Astrocyte of the hippocampus (primary cell): ENCODE data around the gene LIX1.
"Not testable (repeated sequence)": the region's sequence is repeated elsewhere in the genome, so short reads cannot be mapped to it uniquely, and the experiment has no call there.

Source experiments
- DNase-seq: peaks from one replicate; pipeline ENCODE4 v3.0.0; 2011; ENCODE audit warnings: low read depth, low spot score

Gene LIX1

DNA sequence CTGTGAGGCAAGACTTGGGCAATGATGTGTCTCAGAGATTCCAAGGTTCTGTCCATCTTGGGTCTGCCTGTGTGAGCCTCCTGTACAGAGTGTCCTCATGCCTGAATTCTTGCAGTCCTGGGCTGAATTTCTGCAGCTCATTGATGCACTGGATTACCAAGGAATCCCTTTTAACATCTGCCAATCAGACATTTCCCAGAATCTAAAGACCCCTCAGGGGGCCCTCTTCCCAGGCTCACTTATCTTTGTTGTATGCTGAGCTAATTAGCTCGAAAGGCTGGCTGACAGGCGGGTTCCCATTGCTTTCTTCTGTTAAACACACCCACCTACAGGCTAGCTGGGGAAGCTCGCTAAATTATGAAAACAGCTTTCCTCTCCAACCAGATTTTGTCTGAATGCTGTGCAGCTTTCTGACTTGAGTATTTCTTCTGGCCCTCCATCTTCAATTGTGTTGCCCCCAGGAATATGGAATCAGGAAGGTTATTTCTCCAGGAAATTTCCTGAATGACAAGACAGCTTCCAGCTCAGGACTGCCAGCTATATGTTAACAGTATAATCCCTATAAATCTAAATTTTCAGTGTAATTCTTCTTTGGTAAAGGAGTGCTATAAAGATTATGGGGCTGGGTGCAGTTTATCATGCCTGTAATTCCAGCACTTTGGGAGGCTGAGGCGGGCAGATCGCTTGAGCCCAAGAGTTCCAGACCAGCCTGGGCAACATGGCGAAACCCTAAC lies at the start of gene LIX1:
Gene LIX1, minus strand, starts transcription at position 91 of the 734 bp plus-strand sequence. Its CDS starts 35 bp downstream, at position 56.
- peak; percentile 78 for DNase-seq

- no peak for DNase-seq
Observed at GRCh38 chr5:97191893-97192292, 49.5 kb upstream of the LIX1 start.

GRCh38 chr5:97189523-97189922 lies 47.1 kb upstream of the LIX1 start:
- not testable (repeated sequence) for DNase-seq

GRCh38 chr5:97183930-97184213 lies 41.5 kb upstream of the LIX1 start:
- no peak for DNase-seq

GRCh38 chr5:97183100-97183929 lies 40.9 kb upstream of the LIX1 start, which contains the start of gene RIOK2:
Gene RIOK2 (minus strand): TSS chr5:97183247. CDS start chr5:97183191, 56 bp downstream.
- peak; percentile 96 for DNase-seq

- peak; percentile 36 for DNase-seq
Observed at GRCh38 chr5:97182571-97183099, 40.2 kb upstream of the LIX1 start.

GRCh38 chr5:97181856-97182545 lies 39.6 kb upstream of the LIX1 start:
- no peak for DNase-seq

DNA sequence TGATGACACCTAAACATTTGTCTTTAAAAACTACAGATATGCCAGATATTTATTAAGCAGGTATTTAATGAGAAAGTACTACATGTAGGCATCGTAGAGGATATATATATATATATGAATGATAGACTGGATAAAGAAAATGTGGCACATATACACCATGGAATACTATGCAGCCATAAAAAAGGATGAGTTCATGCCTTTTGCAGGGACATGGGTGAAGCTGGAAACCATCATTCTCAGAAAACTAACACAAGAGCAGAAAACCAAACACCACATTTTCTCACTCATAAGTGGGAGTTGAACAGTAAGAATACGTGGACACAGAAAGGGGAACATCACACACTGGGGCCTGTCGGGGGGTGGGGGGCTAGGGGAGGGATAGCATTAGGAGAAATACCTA lies 37.0 kb upstream of the LIX1 start:
- DNase-seq = not testable (repeated sequence)

DNA sequence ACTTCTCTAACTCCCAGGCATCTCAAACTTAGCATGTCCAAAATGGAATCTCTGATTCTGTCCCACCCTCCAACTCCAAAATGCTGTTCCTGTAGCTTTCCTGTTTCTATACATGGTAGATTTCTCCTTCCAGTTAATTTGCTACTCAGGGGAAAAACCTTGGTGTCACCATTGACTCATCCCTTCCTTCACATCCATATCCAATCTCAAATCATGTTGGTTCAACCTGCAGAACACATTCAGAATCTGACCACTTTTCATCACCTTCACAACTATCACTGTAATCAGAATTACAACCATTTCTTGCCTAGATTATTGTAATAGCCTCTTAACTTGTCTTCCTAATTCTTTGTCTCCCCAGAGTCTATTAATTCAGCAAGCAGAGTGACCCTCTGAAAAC lies 29.8 kb upstream of the LIX1 start:
- DNase-seq = no peak

DNA sequence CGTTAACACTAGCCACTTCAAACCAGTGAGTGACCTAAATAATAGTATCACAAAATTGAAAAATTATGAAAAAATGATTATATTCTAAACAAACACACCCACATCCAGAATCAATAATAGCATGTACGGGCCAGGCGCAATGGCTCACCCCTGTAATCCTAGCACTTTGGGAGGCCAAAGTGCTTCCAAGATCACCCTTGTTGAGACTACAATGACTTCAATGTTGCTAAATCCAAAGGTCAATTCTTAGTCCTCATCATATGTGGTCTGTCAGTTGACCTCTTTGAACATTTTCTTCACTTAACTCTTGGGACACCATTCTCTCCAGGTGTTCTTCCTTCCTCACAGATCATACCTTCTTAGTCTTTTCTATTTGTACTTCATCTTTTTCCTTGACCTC lies 29.3 kb upstream of the LIX1 start:
- DNase-seq = no peak

DNA sequence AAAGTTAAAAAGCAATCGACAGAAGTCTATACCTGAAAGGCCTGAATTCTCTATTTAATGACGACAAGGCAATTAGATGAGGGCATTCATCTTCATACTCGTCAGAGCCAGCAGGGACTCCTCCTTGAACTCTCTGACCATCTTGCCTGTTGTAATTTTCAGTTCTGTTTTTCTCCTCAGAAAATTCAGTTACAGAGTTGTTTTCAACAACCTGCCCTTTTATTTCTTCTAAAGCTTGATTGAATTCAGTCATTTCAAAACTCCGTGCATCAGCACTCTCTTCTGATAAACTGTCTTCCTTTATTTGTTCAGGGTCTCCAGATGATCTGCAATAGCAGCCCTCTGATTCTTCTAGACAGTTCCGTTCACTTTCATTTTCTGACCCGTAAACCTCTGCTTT lies 25.0 kb upstream of the LIX1 start:
- no peak for DNase-seq

GRCh38 chr5:97165726-97166125 lies 23.3 kb upstream of the LIX1 start:
- no peak for DNase-seq

DNA sequence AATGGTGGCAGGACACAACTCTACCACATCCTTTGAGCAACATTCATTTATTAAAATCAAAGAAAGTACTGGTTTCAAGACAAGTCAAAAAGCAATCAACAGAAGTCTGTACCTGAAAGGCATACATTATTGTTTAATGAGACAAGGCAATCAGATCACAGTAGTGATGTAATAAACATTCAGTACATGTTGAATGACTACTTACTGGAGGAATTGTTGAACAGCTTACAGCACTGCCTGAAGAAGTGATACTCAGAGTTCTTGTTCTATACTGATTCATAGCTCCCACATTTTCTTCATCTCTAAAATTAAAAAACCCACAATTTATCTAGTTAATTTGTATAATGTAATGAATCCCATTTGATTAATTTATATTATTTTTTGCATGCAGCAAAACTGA lies 22.4 kb upstream of the LIX1 start:
- no peak for DNase-seq

DNA sequence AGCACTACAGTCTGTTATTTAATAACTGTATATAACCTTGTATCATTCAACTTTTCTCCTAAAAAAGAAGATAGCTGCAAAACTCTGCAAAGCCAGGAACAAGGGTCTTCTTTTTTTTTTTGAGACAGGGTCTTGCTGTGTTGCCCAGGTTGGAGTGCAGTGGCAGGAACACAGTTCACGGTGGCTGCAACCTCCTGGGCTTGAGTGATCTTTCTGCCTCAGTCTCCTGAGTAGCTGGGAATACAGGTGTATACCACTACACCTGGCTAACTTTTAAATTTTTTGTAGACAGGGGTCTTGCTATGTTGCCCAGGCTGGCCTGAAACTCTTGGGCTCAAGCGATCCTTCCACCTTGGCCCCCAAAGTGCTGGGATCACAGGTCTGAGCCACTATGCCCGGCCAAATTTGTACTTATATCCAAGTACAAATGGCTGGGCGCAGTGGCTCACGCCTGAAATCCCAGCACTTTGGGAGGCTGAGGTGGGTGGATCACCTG lies 21.4 kb upstream of the LIX1 start:
- DNase-seq = no peak

- DNase-seq = no peak
Observed at GRCh38 chr5:97163360-97163764, 21.0 kb upstream of the LIX1 start.

DNA sequence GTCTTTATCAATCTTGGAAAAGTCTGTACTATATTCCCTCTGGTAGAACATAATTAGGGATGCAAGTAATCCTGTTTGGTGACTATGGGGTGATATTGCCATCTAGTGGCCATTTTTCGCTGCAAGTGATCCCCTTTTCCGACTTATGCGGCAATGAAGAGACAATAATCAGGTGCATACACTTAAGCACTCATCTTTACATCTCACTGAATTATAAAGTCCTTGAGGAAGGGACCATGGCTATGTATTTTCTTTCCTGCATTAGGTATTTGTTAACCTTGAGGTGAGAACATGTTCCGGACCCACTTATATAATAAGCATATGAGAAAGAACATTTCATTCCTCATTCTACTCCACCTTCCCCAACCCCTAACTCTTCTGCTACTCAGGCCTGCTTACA lies 19.6 kb upstream of the LIX1 start:
- peak; percentile 87 for DNase-seq

- DNase-seq = no peak
Observed at GRCh38 chr5:97157689-97158088, 15.3 kb upstream of the LIX1 start.

- peak; percentile 24 for DNase-seq
Observed at GRCh38 chr5:97151370-97151769, 9.0 kb upstream of the LIX1 start.

GRCh38 chr5:97150401-97150800 lies 8.0 kb upstream of the LIX1 start:
- no peak for DNase-seq

DNA sequence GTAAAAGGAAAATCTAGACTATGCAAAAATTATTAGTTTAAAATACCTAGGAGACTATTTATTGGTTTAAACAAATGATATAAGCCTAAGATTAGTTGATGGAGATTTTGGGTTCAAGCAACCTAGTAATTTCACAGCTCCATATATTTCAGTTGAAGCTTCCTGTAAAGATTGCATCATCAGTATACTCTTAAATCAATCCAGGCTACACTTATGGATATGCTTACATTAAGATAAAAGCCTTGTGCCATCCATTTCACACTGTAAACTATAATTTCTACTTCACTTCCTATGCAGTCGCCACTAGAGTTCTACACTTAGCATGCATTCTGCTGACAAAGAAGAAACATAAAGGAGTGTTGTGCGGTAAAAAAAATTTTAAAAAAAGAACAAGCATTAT lies 7.3 kb upstream of the LIX1 start:
- no peak for DNase-seq

GRCh38 chr5:97148288-97148687 lies 5.9 kb upstream of the LIX1 start:
- no peak for DNase-seq

GRCh38 chr5:97143704-97144103 lies 1.3 kb upstream of the LIX1 start:
- no peak for DNase-seq
